Endothelial cell of umbilical vein (primary cell): ENCODE results near the gene CELF1. TPM values are rescaled to one million over a fixed set of nuclear protein-coding genes. Genes with fewer than 3 reads are reported as not detected.

ENCODE experiments used
- BruUV-seq: library from RNA; stranded (reverse); fragments of 400-500 nt; replicated peaks from 2 replicates; lab custom pipeline; 2021; lab: Mats Ljungman, UMichigan
- CTCF ChIA-PET: fragments of 300-600, 350-600 bp; sonication (Branson Sonifier 250); formaldehyde crosslinking; loops from one replicate; lab custom pipeline; 2021; ENCODE audit warnings: antibody characterized with exemption, inconsistent platforms; lab: Charles Lee
- POLR2A ChIA-PET: fragments of 300-600, 350-600 bp; sonication (Branson Sonifier 250); formaldehyde crosslinking; loops from one replicate; lab custom pipeline; 2021; ENCODE audit warnings: antibody characterized with exemption, inconsistent platforms; lab: Charles Lee
- DNase-seq: peaks from one replicate; pipeline ENCODE4 v3.0.0-alpha.2; 2011; ENCODE audit warnings: low read depth, low spot score
- FAIRE-seq: peaks from 2 replicates; lab custom pipeline; 2011; peaks lifted over from hg19 to GRCh38; lab: Jason Lieb, UNC
- H2AFZ ChIP-seq: 2 replicates; pipeline ENCODE4 v1.6.0; 2012; ENCODE audit warnings: low read depth, low read length, control low read depth, inconsistent platforms
- H3K27ac ChIP-seq: 2 replicates; pipeline ENCODE4 v1.5.1; 2011; ENCODE audit warnings: low read depth, mild to moderate bottlenecking, control low read depth, low read length, moderate library complexity; ENCODE audit not compliant: insufficient read depth
- H3K27me3 ChIP-seq, 2 experiments: 2 replicates each; pipeline versions ENCODE4 v1.6.0 to v1.6.1; 2011; ENCODE audit warnings: low read length in 2 of 2, mixed read lengths in 1 of 2; ENCODE audit not compliant: control insufficient read depth in 2 of 2, insufficient read depth in 2 of 2
- H3K36me3 ChIP-seq, 2 experiments: 2 replicates in 1 of 2; 3 replicates in 1 of 2; pipeline ENCODE4 v1.5.1; 2011; ENCODE audit warnings: low read length in 2 of 2, mild to moderate bottlenecking in 1 of 2, moderate library complexity in 1 of 2; ENCODE audit not compliant: control insufficient read depth in 2 of 2, insufficient read depth in 2 of 2; ENCODE audit errors: extremely low read depth in 1 of 2
- H3K4me1 ChIP-seq: 3 replicates; pipeline ENCODE4 v1.5.1; 2011; ENCODE audit warnings: mild to moderate bottlenecking, low read length; ENCODE audit not compliant: control insufficient read depth, insufficient read depth; ENCODE audit errors: extremely low read depth
- H3K4me2 ChIP-seq: 2 replicates; pipeline ENCODE4 v1.6.1; 2011; ENCODE audit warnings: low read length, control low read depth, mixed read lengths; ENCODE audit not compliant: insufficient read depth
- H3K4me3 ChIP-seq, 3 experiments: fragments of 200-600 bp in 1 of 3; sonication (generic), shearing (Covaris generic) in 1 of 3; replicated peaks in 1 of 3; 2 replicates each; pipeline ENCODE4 v1.5.1; 2011 to 2016; ENCODE audit warnings: control low read depth in 3 of 3, low read length in 3 of 3, mild to moderate bottlenecking in 2 of 3, inconsistent platforms in 1 of 3, low read depth in 1 of 3, moderate library complexity in 1 of 3; ENCODE audit not compliant: insufficient read depth in 1 of 3
- H3K79me2 ChIP-seq: 2 replicates; pipeline ENCODE4 v1.6.0; 2012; ENCODE audit warnings: low read length, inconsistent platforms; ENCODE audit not compliant: control insufficient read depth, insufficient read depth
- H3K9ac ChIP-seq: replicated peaks from 2 replicates; pipeline ENCODE3; 2011; ENCODE audit warnings: low read length, control low read depth; ENCODE audit not compliant: insufficient read depth; ENCODE audit errors: extremely low read depth
- H3K9me1 ChIP-seq: replicated peaks from 3 replicates; pipeline ENCODE4 v1.6.0; 2011; ENCODE audit warnings: mild to moderate bottlenecking, low read length; ENCODE audit not compliant: control insufficient read depth, insufficient read depth; ENCODE audit errors: extremely low read depth
- H3K9me3 ChIP-seq: replicated peaks from 2 replicates; pipeline ENCODE4 v1.5.1; 2012; ENCODE audit warnings: low read length, inconsistent platforms; ENCODE audit not compliant: control insufficient read depth, insufficient read depth
- H4K20me1 ChIP-seq: replicated peaks from 2 replicates; pipeline ENCODE3; 2011; ENCODE audit warnings: mild to moderate bottlenecking, low read length; ENCODE audit not compliant: control insufficient read depth, insufficient read depth; ENCODE audit errors: extremely low read depth
- CTCF ChIP-seq, 2 donors: IDR thresholded peaks; 1 replicate in 1 of 2; 2 replicates in 1 of 2; pipeline ENCODE4 v1.5.1; 2011; ENCODE audit warnings: low read length in 2 of 2, mild to moderate bottlenecking in 2 of 2, moderate library complexity in 2 of 2, control low read depth in 1 of 2, inconsistent platforms in 1 of 2, low read depth in 1 of 2; ENCODE audit not compliant: insufficient read depth in 1 of 2; ENCODE audit errors: extremely low read depth in 1 of 2
- EZH2 ChIP-seq: IDR thresholded peaks from 2 replicates; pipeline ENCODE4 v1.6.1; 2012; ENCODE audit warnings: borderline replicate concordance, low read depth, mild to moderate bottlenecking, moderate library complexity, low read length, inconsistent platforms; ENCODE audit not compliant: severe bottlenecking
- FOS ChIP-seq: IDR thresholded peaks from 2 replicates; pipeline ENCODE4 v1.6.1; 2011; ENCODE audit warnings: mild to moderate bottlenecking, low read length, moderate library complexity, borderline replicate concordance; ENCODE audit not compliant: insufficient read depth
- GATA2 ChIP-seq: IDR thresholded peaks from 2 replicates; pipeline ENCODE4 v1.7.0; 2011; ENCODE audit warnings: low read depth, mild to moderate bottlenecking, moderate library complexity, mixed read lengths, low read length; ENCODE audit not compliant: insufficient read length, insufficient read depth
- JUN ChIP-seq: IDR thresholded peaks from 2 replicates; pipeline ENCODE4 v1.6.1; 2011; ENCODE audit warnings: borderline replicate concordance, low read depth; ENCODE audit not compliant: insufficient read length, insufficient read depth
- MAX ChIP-seq: IDR thresholded peaks from 2 replicates; pipeline ENCODE4 v1.6.1; 2011; ENCODE audit not compliant: insufficient read depth, insufficient read length
- MYC ChIP-seq: IDR thresholded peaks from one replicate; pipeline ENCODE4 v1.6.1; 2011; ENCODE audit warnings: mild to moderate bottlenecking, low read depth, low read length
- POLR2A ChIP-seq: IDR thresholded peaks from 2 replicates; pipeline ENCODE4 v1.6.1; 2012; ENCODE audit warnings: low read depth, mild to moderate bottlenecking, control low read depth, low read length
- POLR2AphosphoS5 ChIP-seq: IDR thresholded peaks from 2 replicates; pipeline ENCODE4 v1.6.1; 2012; ENCODE audit warnings: low read depth, mild to moderate bottlenecking, control low read depth, low read length, moderate library complexity; ENCODE audit not compliant: insufficient read depth
- dilution Hi-C: fragments of 300-500 bp; cut with MboI; formaldehyde crosslinking; loops from one replicate; pipeline ENCODE4 v1.15.0; 2019; ENCODE audit warnings: low sequenced_read_pairs; ENCODE audit not compliant: extremely low pct_ligation_motif_present
- intact Hi-C: fragments of 100-400 bp; cut with micrococcal nuclease; formaldehyde crosslinking; loops from one replicate; pipeline ENCODE4 v1.10.0; 2022
- polyA plus RNA-seq, 4 experiments: library from polyadenylated mRNA; depleted of rRNA in 3 of 4; stranded (reverse) in 3 of 4; unstranded in 1 of 4; fragments of >200 nt; gene quantifications; 2 replicates each; pipeline versions ENCODE4 v1.2.1 to v1.2.3, GENCODE V29; 2011 to 2012; ENCODE audit warnings: missing spikeins in 1 of 4
- total RNA-seq: library from RNA; stranded (reverse); gene quantifications from 2 replicates; pipeline ENCODE4 v1.2.3, GENCODE V29; 2021

The CELF1 gene
- total and polyA plus RNA-seq, 2 donors (not counting 3 experiments of a cell fraction or from before 2014, with no cell fraction given): 66.3 to 120 TPM

- POLR2A ChIA-PET: no interaction called here
- Histone ChIP-seq H3K9ac (no peak overlapping the region), H3K4me2 (no peak overlapping the region), H3K4me3 (no peak overlapping the region), H2AFZ (no peak overlapping the region), H3K9me1 (no peaks in the 10 kb centered on the region), H3K79me2 (no peaks in the 10 kb centered on the region), H3K4me1 (no peaks in the 10 kb centered on the region), H4K20me1 (no peaks in the 10 kb centered on the region), H3K36me3 (peaks cover 0 to 2% of the 10 kb centered on the region in 2 experiments), H3K9me3 (no peaks in the 10 kb centered on the region), H3K27me3 (no peaks in the 10 kb centered on the region), H3K27ac (no peak overlapping the region)
- intact Hi-C loops (no loop called here), dilution Hi-C loops (no loop called here)
- FAIRE-seq (no peak), DNase-seq (no peak)
- CTCF ChIA-PET: interaction anchor here (0.6 to 0.9 kb wide), 2 partner anchors 74 to 75 kb away, joined by 3 to 5 read pairs; no protein-coding TSS in a partner anchor
- no TSS peak for BruUV-seq
- TF ChIP-seq FOS: no peak
- TF ChIP-seq GATA2: no peak
- no peak for TF ChIP-seq POLR2AphosphoS5
- TF ChIP-seq POLR2A: no peak
- TF ChIP-seq MAX: no peak
- TF ChIP-seq MYC: no peak
- no peak for TF ChIP-seq CTCF (IDR thresholded peaks at IDR 0.05; ENCODE audit: extremely low read depth in 1 of 2, insufficient read depth in 1 of 2, low read depth in 1 of 2, low read length in 2 of 2)
- TF ChIP-seq JUN: no peak
- TF ChIP-seq EZH2: no peak
Measured at GRCh38 chr11:47447906-47448305, 105.0 kb downstream of the CELF1 start.
